Glutamatergic neuron (in vitro differentiated cells): ENCODE results near the gene FBXW2. TPM values are rescaled to one million over a fixed set of nuclear protein-coding genes. Genes with fewer than 3 reads are reported as not detected.

Experiments used
- DNase-seq: peaks from one replicate; pipeline ENCODE4 v3.0.0; 2022
- H3K27ac Mint-ChIP-seq: one replicate; pipeline ENCODE4 v1.8.0; 2020; ENCODE audit warnings: mild to moderate bottlenecking, mixed read lengths, inconsistent platforms; ENCODE audit not compliant: unreplicated experiment
- H3K27me3 Mint-ChIP-seq: one replicate; pipeline ENCODE4 v1.8.0; 2020; ENCODE audit warnings: mild to moderate bottlenecking, moderate library complexity, mixed read lengths, inconsistent platforms; ENCODE audit not compliant: unreplicated experiment
- H3K36me3 Mint-ChIP-seq: one replicate; pipeline ENCODE4 v1.8.0; 2020; ENCODE audit warnings: mild to moderate bottlenecking, mixed read lengths, inconsistent platforms; ENCODE audit not compliant: unreplicated experiment
- H3K4me1 Mint-ChIP-seq: one replicate; pipeline ENCODE4 v1.8.0; 2020; ENCODE audit warnings: mild to moderate bottlenecking, low read depth, mixed read lengths, inconsistent platforms; ENCODE audit not compliant: unreplicated experiment
- H3K4me3 Mint-ChIP-seq: one replicate; pipeline ENCODE4 v1.8.0; 2020; ENCODE audit warnings: mild to moderate bottlenecking, mixed read lengths, inconsistent platforms; ENCODE audit not compliant: unreplicated experiment
- H3K9me3 Mint-ChIP-seq: one replicate; pipeline ENCODE4 v1.8.0; 2020; ENCODE audit warnings: mild to moderate bottlenecking, moderate library complexity, mixed read lengths, inconsistent platforms; ENCODE audit not compliant: unreplicated experiment
- CTCF ChIP-seq: fragments of 200-600 bp; sonication (generic); IDR thresholded peaks from one replicate; pipeline ENCODE4 v1.5.0; 2021; ENCODE audit not compliant: partially characterized antibody, unreplicated experiment
- total RNA-seq: library from RNA; stranded (reverse); fragmentation: NEBNext Ultra II Directional; extraction: Animal tissue kit (Norgen Biotek cat#: 25700); gene quantifications from one replicate; pipeline ENCODE4 v1.2.1, GENCODE V29; 2021; ENCODE audit not compliant: unreplicated experiment

FBXW2 gene
- total RNA-seq, 1 donor from 2014 or later: 67.2 TPM

GRCh38 chr9:120759755-120760400 lies 33.3 kb downstream of the FBXW2 start:
- Mint-ChIP-seq H3K4me1 (no peaks in the 10 kb centered on the region), H3K36me3 (no peaks in the 10 kb centered on the region), H3K4me3 (no peak overlapping the region), H3K27ac (no peak overlapping the region), H3K27me3 (no peaks in the 10 kb centered on the region), H3K9me3 (no peaks in the 10 kb centered on the region)
- DNase-seq: no peak
- TF ChIP-seq CTCF: no peak

- H3K36me3 Mint-ChIP-seq: no peaks in the 10 kb centered on the region
- H3K4me3 Mint-ChIP-seq: no peak overlapping the region
- DNase-seq: no peak
- H3K27me3 Mint-ChIP-seq: no peaks in the 10 kb centered on the region
- no peaks in the 10 kb centered on the region for H3K4me1 Mint-ChIP-seq
- no peak for TF ChIP-seq CTCF
- H3K27ac Mint-ChIP-seq: no peak overlapping the region
- no peaks in the 10 kb centered on the region for H3K9me3 Mint-ChIP-seq
These were observed 34.7 kb downstream of the FBXW2 start for GRCh38 chr9:120758544-120758943.

- no peaks in the 10 kb centered on the region for H3K36me3 Mint-ChIP-seq
- no peak for TF ChIP-seq CTCF
- H3K27ac Mint-ChIP-seq: no peak overlapping the region
- H3K27me3 Mint-ChIP-seq: no peaks in the 10 kb centered on the region
- no peak overlapping the region for H3K4me3 Mint-ChIP-seq
- DNase-seq: no peak
- H3K9me3 Mint-ChIP-seq: no peaks in the 10 kb centered on the region
- no peaks in the 10 kb centered on the region for H3K4me1 Mint-ChIP-seq
These were observed 35.9 kb downstream of the FBXW2 start for GRCh38 chr9:120757026-120757913.

GRCh38 chr9:120756531-120756930 lies 36.7 kb downstream of the FBXW2 start:
- no peak for TF ChIP-seq CTCF
- no peak overlapping the region for H3K4me3 Mint-ChIP-seq
- no peak for DNase-seq
- H3K4me1 Mint-ChIP-seq: no peaks in the 10 kb centered on the region
- no peak overlapping the region for H3K27ac Mint-ChIP-seq
- H3K9me3 Mint-ChIP-seq: no peaks in the 10 kb centered on the region
- H3K27me3 Mint-ChIP-seq: no peaks in the 10 kb centered on the region
- H3K36me3 Mint-ChIP-seq: no peaks in the 10 kb centered on the region
